HG03039 (cell line): ENCODE measurements around the gene TLX2.
A peak's percentile ranks its signal among the peaks of the same experiment; 100 is the strongest.
"Not testable (repeated sequence)": the region's sequence is repeated elsewhere in the genome, so short reads cannot be mapped to it uniquely, and the experiment has no call there.

Experiments
- ATAC-seq: cut with Tn5 transposase; IDR thresholded peaks from one replicate; pipeline ENCODE4 v1.9.1; 2021; ENCODE audit warnings: mild to moderate bottlenecking, moderate library complexity; ENCODE audit not compliant: unreplicated experiment

The TLX2 gene

DNA sequence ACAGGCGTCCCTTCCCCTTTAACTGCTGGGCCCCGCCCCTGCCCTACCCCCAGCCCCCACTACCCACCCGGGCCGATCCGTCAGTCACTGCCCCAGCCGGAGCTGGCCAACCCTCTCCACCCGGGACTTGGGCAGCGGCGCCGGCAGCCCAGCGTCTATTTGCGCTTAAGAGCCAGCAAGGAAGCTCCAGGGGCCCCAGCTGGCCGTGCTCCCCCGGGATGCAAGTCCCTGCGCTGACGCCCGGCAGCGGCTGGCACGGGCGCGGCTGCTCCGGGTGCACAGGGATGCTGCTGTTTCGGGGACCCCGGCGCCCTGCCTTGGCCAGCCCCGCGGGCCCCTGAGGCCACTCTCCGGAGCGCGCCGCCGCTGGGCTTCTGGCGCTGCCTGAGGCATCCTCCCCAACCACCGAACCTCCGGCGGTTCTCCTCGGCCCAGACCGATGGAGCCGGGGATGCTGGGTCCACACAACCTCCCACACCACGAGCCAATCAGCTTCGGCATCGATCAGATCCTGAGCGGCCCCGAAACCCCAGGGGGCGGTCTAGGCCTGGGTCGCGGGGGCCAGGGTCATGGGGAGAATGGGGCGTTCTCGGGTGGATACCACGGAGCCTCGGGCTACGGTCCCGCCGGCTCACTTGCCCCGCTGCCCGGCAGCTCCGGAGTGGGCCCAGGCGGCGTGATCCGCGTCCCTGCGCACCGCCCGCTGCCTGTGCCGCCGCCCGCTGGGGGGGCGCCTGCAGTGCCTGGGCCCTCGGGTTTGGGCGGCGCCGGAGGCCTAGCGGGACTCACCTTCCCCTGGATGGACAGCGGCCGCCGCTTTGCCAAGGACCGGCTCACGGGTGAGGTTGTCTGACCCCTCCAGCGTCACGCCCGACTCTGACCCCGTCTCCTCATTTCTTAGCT is at the start of gene TLX2:
TLX2 (plus strand) TSS at position 83 of the 903 bp plus-strand sequence; CDS start at position 440, 357 bp downstream.
- ATAC-seq, result no peak

DNA sequence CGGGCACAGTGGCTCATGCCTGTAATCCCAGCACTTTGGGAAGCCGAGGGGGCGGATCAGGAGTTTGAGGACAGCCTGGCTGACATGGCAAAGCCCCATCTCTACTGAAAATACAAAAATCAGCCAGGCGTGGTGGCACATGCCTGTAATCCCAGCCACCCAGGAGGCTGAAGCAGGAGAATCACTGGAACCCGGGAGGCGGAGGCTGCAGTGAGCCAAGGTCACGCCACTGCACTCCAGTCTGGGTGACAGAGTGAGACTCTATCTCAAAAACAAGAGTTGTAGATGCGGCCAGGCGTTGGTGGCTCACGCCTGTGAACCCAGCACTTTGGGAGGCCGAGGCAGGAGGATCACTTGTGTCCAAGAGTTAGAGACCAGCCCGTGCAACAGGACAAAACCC is 43.5 kb upstream of the TLX2 start:
- ATAC-seq, result not testable (repeated sequence)

DNA sequence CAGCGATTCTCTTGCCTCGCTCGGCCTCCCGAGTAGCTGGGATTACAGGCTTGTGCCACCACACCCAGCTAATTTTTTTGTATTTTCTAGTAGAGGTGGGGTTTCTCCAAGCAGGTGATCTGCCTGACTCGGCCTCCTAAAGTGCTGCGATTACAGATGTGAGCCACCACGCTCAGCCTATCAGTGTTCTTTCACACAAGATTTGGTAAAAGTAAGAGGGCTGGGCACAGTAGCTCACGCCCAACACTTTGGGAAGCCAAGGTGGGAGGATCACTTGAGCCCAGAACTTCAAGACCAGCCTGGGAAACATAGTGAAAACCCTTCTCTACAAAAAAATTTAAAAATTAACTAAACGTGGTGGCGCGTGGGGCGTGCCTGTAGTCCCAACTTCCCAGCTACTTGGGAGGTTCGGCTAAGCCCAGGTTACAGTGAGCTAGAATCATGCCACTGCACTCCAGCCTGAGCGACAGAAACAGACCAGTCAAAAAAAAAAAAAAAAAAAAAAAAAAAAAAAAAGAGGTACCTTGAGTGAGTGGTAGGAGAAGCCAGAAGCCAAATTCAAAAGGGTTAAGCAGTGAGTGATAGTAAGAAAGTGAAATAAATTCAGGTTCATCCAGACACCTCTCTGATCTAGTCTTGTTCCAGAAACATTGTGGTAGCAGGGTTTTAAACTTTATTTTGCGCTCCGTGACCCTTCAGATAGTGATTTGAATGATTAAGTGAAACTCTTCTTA is 42.8 kb upstream of the TLX2 start:
- no peak for ATAC-seq

DNA sequence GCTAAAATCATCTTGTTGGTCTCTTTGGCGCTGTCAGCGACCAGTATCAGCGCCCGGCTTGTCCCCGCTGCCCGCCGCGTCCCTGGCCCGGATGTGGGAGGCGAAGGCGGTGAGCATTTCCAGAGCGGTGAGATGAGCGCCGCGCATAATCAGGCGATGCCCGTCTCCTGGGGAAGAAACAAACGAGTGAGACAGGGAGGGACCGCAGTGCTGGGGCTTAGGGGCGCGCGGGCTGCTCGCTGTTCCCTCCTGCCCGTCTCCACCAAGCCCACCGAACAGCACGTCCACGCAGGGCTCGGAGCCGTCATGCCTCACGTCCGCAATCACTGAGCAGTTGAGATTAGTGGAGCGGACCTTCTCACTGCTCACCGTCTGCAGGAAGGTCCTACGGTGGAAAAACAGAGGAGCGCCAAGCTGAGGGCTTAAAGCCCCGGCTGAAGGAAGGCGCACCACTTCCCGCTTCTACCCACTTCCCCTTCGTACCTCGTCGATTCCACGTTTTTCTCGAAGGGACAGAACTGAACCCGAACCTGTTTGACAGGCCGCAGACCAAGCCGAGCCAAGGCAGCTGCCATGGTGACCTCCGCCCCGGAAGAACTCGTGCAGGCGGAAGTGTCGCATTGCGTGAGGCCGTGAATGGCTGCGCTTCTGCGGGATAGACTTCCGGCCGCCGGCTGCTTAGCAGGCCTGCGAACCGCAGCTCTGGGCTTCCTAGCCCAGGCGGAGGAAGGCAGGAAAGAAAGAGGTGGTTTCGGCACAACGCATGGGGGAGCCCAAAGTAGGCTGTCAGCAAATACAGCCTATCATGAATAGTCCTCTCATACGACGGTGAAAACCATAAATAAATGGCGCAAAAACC is 41.9 kb upstream of the TLX2 start, which contains the start of gene MRPL53:
MRPL53 (minus strand) TSS at position 595 of the 859 bp plus-strand sequence; CDS start at position 575, 20 bp downstream.
- peak; percentile 78 for ATAC-seq

DNA sequence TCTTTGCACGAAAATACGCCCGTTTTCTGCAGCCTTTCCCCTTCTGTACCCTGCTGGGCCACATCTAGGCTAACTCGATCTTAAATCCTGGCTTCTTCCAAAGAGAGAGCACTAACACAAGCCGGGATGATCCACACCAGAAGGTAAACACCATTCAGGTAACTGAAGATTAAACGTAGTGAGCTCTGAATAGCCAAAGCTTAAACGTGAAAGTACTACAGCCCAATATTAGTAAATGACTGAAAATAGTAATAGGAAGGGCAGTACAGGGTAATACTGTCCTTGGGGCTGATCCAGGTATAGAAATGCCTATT is 41.3 kb upstream of the TLX2 start:
- no peak for ATAC-seq

DNA sequence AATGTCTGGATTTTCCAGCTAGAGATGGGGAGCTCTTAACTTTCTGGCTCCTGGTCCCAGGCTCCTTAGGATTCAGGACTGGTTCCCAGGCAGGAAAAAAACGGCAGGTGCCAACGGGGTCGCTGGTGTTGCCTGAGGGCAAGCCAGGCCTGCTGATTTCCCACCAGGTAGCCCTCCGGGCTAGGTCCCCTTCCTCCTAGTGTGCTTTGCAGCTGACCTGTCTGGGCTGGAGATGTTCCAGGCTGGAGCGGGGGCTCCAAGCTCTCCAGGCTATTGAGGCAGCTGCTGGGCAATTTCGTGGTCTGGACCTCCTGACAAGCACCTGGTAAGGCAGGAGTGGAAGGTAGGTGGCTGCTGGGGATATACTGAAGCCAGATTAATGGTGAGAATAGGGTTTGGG is 39.8 kb upstream of the TLX2 start:
- no peak for ATAC-seq

DNA sequence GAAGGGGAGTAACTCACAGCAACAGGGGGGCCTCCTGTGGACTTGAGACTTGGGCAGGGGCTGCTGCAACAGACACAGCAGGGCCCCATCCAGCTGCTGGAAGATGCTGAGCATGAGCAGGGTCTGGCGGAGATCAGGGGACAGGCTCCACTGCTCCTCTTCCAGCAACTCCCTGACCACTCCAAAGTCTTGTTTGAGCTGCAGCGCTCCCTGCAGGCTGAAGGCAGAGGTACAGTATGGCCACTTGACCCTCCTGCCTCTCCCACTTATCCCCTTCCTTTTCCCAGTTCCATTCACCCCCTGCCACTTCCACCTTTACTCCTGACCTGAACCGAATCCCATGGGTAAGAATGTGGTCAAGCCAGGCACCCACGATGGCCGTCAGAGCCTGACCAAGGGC is 39.4 kb upstream of the TLX2 start:
- ATAC-seq, result no peak

DNA sequence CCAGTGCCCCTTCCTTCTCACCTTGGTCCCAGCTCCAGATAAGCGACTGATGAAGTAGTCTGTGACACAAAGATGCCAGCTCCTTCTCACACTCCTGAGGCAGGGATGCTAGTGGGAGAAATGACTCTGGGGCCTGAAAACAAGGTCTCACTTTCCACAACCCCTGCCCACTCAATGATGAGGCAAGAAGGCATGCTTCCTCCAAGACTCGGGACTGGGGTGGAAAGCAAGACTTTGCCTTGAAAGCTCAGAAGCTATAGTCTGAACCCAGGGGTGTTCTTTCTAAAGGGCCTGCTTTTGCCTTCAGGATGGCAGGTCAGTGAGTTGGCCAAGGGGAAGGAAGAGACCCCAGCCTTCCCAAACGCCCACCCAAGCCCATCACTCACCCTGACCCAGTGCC is 32.8 kb upstream of the TLX2 start:
- no peak for ATAC-seq

DNA sequence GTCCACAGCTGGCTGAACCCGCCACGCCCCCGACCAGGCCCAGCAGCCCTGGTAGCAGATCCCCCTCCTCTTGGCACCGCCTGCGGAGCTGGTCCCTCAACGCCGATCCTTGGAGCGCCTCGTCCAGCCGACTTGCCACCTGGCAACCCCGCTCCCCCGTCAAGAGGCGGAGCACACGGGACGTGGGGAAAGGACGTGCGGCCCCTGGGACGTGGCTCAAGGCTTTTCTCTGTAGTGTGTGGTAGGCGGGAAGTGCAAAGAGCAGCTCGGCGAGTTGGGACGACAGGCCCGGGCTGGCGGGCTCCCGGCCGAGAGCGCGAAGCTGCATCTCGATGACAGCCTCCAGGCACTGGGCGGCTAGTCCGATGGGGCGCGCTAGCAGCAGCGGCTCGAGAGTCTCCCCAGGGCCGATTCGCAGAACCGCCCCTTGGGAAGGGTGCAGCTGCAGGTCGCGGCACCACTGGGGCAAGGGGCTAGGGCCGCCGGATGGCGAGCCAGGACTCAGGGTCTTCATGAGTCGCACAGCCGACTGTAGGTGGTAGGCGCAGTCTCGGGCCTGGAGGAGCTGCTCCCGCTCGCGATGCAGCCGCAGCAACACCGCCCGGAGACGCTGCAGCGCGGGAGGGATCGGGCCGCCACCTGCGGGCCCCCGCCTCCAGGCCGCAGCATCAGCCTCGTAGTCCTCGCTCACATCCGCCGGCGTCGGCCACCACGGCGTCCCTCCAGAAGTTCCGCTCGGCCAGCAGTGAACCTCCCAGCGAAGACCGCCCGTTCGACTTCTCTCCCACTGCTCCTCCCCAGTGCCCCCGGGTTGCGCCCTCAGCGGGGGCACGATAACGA is 32.1 kb upstream of the TLX2 start:
- peak; percentile 31 for ATAC-seq

DNA sequence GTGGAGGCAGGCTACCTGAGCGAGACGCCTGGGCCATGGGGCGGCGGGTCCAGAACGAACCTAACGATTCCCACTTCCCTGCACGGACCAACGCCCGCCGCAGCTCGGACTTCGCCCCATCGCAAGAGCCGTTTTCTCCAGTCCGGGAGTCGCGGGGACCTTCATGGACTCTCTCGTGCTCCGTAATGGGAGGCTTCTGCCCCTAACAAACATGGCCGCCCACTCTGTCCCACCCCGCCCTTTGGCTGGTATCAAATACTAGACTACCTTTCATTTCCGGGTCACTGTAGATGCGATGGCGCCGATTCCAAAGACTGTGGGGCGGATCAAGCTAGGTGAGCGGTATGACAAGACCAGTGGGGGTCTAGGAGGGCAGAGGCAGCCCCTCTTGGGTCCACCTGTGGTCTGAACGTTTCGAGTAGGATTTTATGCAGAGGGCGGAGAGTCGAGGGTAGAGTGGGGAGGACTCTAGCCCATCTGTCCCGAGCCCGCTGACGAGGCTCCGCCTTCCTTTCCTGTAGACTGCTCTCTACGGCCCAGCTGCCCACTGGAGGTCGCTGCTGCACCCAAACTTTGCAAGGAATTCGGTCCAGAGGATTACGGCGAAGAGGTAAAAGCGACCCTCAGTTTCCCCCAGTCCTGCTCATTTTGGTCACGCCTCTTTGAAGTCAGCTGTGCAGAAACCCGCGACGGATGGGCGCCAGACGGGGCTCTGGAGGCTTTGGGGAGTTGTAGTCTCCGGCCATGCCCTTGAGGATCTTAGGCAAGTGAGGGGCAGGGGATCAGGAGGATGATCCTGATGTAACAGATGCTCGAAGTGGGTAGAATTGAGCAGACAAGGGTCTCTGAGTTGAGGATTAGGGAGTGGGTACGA is 31.2 kb upstream of the TLX2 start, which contains the start of the genes CCDC142 and TTC31:
CCDC142 (minus strand) TSS at position 198 of the 874 bp plus-strand sequence; CDS start at position 37, 161 bp downstream.
TTC31 (plus strand) TSS at position 281 of the 874 bp plus-strand sequence; CDS start at position 296, 15 bp downstream.
- ATAC-seq, result peak; percentile 78

DNA sequence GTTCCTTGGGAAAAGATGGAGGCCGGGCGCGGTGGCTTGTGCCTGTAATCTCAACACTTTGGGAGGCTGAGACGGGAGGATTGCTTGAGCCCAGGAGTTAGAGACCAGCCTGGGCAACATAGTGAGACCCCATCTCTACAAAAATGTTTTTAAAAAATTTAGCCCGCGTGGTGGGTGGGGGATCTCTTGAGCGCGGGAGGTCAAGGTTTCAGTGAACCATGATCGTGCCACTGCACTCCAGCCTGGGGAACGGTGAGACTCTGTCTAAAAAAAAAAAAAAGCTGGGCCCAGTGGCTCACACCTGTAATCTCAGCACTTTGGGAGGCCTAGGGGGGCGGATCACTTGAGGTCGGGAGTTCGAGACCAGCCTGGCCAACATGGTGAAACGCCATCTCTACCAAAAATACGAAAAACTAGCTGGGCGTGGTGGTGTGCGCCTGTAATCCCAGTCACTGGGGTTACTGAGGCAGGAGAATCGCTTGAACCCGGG is 30.5 kb upstream of the TLX2 start:
- not testable (repeated sequence) for ATAC-seq

DNA sequence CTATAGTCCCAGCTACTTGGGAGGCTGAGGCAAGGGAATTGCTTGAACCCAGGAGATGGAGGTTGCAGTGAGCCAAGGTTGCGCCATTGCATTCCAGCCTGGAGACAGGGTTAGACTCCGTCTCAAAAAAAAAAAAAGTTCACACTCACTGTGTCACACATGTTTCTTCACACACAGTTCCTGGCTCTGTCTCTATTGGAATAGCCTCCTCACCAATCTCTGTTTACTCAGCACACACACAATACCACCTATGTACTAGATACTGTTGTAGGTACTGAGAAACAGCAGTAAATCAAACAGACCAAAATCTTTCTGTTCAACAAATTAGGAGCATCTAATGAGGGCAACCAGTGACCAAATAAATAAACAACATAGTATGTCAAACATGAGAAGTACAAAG is 28.1 kb upstream of the TLX2 start:
- no peak for ATAC-seq

DNA sequence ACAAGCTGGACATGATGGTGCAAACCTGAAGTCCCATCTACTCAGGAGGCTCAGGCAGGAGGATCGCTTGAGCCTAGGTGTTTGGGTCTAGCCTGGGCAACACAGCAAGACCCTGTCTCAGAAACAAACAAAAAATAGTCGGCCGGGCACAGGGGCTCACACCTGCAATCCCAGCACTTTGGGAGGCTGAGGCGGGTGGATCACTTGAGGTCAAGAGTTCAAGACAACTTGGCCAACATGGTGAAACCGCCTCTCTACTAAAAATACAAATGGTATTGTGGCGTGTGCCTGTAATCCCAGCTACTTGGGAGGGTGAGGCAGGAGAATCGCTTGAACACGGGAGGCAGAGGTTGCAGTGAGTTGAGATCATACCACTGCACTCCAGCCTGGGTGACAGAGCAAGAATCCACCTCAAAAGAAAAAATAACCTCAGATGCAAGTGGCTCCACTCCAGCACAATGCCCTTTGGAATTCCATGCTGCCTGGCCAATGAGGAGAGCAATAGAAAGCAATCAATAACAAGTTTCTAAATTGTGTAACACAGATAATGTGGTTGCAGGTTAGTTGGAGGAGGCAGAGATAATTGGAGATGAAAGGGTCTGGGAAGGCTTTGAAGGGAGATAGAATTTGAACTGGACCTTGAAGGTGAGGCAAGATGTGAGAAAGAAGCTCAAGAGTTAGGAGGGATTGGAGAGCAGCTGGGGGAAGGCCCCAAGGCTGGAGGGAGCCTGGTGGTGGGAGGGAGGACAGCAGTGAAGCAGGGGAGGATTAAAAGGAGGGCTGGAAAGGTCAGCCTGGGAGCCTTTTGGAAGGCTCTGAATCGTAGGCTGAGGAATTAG is 25.4 kb upstream of the TLX2 start:
- no peak for ATAC-seq

DNA sequence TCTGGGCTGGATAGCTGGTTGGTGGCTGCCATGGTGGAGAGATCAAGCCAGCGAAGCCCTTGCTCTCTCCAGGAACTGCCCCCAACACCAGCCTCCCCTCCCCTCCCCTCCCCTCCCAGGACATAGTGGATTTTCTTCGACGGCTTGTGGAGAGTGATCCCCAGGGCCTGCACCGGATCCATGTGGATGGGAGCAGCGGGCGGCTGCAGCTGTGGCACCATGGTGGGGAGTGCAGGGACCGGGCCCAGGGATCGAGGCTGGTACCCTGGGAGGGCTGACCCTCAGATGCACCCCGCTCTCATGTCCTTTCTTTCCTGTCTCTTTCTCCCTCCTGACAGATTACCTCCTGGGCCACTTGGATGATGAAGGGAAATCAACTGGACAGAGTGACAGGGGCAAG is 24.3 kb upstream of the TLX2 start:
- no peak for ATAC-seq

DNA sequence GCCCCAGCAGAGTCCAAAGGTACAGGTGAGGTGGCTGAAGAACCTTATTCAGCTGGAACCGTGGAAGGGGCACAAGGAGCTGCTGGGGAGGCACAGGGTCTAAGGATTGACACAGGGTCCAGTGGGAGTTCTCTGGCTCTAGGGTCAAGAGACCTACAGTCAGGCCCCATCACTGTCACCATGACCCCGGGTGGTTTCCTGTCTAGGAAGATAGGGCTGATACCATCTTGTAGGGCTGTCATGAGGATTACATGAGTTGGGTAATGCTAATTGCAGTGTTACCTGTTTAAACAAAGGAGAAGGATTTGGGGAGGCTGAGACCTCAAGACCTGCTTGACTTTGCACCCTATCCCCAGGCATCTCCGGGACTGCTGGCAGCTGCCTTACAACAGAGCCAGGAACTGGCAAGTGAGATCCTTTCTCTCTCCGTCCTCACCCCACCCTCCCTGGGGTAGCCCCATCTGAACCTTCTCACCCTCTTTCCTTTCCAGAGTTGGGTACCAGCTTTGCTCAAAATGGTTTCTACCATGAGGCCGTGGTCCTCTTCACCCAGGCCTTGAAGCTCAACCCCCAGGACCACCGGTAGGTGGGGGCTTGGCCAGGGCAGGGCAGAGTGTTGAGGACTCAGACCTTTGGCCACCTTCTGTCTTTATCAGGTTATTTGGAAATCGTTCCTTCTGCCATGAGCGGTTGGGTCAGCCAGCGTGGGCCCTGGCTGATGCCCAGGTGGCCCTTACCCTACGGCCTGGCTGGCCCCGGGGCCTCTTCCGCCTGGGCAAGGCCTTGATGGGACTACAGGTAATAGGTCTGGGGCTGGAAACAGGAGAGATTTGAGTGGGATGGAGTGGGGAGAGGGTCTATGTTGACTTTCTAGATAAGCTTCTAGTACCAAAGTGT is 22.4 kb upstream of the TLX2 start:
- ATAC-seq, result no peak

DNA sequence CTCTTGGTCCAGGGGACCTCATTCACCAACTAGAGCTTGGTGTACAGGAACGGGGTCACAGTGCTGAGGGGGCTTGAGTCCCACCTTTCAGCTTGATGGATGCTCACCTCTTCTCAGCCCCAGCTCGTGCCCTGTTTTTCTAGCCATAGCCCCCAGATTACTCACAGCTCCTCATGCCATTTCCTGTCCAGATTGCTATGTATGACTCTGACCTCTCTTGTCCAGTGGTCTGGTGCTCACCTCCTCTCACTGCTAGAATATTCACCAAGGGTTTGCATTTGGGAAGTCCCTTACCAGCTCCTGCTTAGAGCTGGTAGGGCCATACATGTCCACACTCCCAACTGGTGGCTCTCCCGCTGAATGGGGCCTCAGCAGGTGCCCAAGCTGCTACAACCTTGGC is 20.7 kb upstream of the TLX2 start:
- no peak for ATAC-seq

DNA sequence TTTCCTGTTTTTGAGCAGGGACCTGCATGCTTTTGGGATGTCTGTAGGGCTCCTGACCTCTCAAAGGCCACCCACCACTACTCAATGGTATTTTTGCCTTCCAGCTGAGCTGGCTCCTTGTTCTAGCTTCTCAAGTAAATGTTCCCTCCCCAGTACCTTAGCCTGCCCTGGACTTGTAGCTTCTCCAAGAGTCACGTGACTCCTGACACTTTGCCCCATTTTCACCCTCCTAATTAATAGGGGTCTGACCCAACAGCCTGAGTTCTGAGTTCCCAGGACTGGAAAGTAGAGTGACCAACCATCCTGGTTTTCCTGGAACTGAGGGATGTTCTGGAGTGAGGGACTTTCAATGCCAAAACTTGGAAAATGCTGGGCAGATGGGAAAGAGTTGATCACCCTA is 18.8 kb upstream of the TLX2 start:
- ATAC-seq, result no peak
